PC-3 (cell line): Measurements from ENCODE around the gene SLC18B1. TPM values are rescaled to one million over a fixed set of nuclear protein-coding genes. Genes with fewer than 3 reads are reported as not detected.

Experiments used
- ATAC-seq: fragments of 200-7000 bp; cut with Tn5 transposase; 2 replicates; pipeline ENCODE4 v1.9.1; 2020; ENCODE audit warnings: mild to moderate bottlenecking, moderate library complexity
- BruUV-seq: library from RNA; stranded (reverse); fragments of 400-500 nt; replicated peaks from 2 replicates; lab custom pipeline; 2021; lab: Mats Ljungman, UMichigan
- CTCF ChIA-PET: fragments of 300-600 bp; sonication (Branson Sonifier 250); formaldehyde crosslinking; loops from one replicate; lab custom pipeline; 2022; ENCODE audit warnings: antibody characterized with exemption; lab: Charles Lee
- POLR2A ChIA-PET: fragments of 300-600 bp; sonication (Branson Sonifier 250); formaldehyde crosslinking; loops from one replicate; lab custom pipeline; 2022; ENCODE audit warnings: antibody characterized with exemption; ENCODE audit not compliant: unreplicated experiment; lab: Charles Lee
- DNase-seq: peaks from one replicate; pipeline ENCODE4 v3.0.0-alpha.2; 2015
- H2AFZ ChIP-seq: fragments of 300-600 bp; sonication (generic); 2 replicates; pipeline ENCODE4 v1.6.0; 2016; ENCODE audit warnings: antibody characterized with exemption, low read length
- H3F3A ChIP-seq: fragments of 300-600 bp; sonication (generic); one replicate; pipeline ENCODE4 v1.6.0; 2017; ENCODE audit warnings: antibody characterized with exemption, low read length, control low read depth, mild to moderate bottlenecking; ENCODE audit not compliant: unreplicated experiment
- H3K27ac ChIP-seq: fragments of 300-600 bp; sonication (generic); 2 replicates; pipeline ENCODE4 v1.5.1; 2016; ENCODE audit warnings: mild to moderate bottlenecking, low read length
- H3K27me3 ChIP-seq: fragments of 300-600 bp; sonication (generic); 2 replicates; pipeline ENCODE4 v1.6.1; 2016; ENCODE audit warnings: low read length, mixed read lengths
- H3K36me3 ChIP-seq: fragments of 300-600 bp; sonication (generic); 2 replicates; pipeline ENCODE4 v1.6.1; 2016; ENCODE audit warnings: low read depth, mixed run types, low read length, mixed read lengths
- H3K4me1 ChIP-seq: fragments of 300-600 bp; sonication (generic); 2 replicates; pipeline ENCODE4 v1.5.1; 2016; ENCODE audit warnings: low read length; ENCODE audit not compliant: insufficient read depth
- H3K4me2 ChIP-seq: fragments of 300-600 bp; sonication (generic); 2 replicates; pipeline ENCODE4 v1.6.0; 2016; ENCODE audit warnings: low read length
- H3K4me3 ChIP-seq: fragments of 300-600 bp; sonication (generic); 2 replicates; pipeline ENCODE4 v1.5.1; 2016; ENCODE audit warnings: mild to moderate bottlenecking, low read length, mixed read lengths
- H3K79me2 ChIP-seq: fragments of 300-600 bp; sonication (generic); 2 replicates; pipeline ENCODE4 v1.6.1; 2017; ENCODE audit warnings: low read length, mixed read lengths
- H3K9ac ChIP-seq: fragments of 300-600 bp; sonication (generic); 2 replicates; pipeline ENCODE4 v1.6.0; 2016; ENCODE audit warnings: mild to moderate bottlenecking, low read length
- H3K9me2 ChIP-seq: fragments of 300-600 bp; sonication (generic); replicated peaks from 2 replicates; pipeline ENCODE4 v1.6.1; 2016; ENCODE audit warnings: mixed run types, low read length, mixed read lengths
- H3K9me3 ChIP-seq: fragments of 300-600 bp; sonication (generic); 2 replicates; pipeline ENCODE4 v1.6.1; 2016; ENCODE audit warnings: low read length, mixed read lengths
- H4K20me1 ChIP-seq: fragments of 300-600 bp; sonication (generic); 2 replicates; pipeline ENCODE4 v1.6.1; 2016; ENCODE audit warnings: low read length, mixed read lengths
- CTCF ChIP-seq: fragments of 300-600 bp; sonication (generic); conservative IDR thresholded peaks from 2 replicates; pipeline ENCODE4 v1.5.1; 2017; ENCODE audit warnings: antibody characterized with exemption, low read depth, mild to moderate bottlenecking, low read length
- EZH2 ChIP-seq: fragments of 300-600 bp; sonication (generic); IDR thresholded peaks from one replicate; pipeline ENCODE4 v1.6.1; 2017; ENCODE audit warnings: antibody characterized with exemption, mild to moderate bottlenecking, low read length; ENCODE audit not compliant: unreplicated experiment
- EZH2phosphoT487 ChIP-seq: fragments of 300-600 bp; sonication (generic); IDR thresholded peaks from 2 replicates; pipeline ENCODE4 v1.6.1; 2018; ENCODE audit warnings: mild to moderate bottlenecking, antibody characterized with exemption, low read length, borderline replicate concordance
- intact Hi-C: fragments of 100-400 bp; cut with micrococcal nuclease; formaldehyde crosslinking; loops from 2 replicates; pipeline ENCODE4 v1.9.0; 2023
- total RNA-seq: library from RNA; depleted of rRNA; stranded (reverse); fragments of >200 nt; gene quantifications from 2 replicates; pipeline ENCODE4 v1.2.3, GENCODE V29; 2014; rRNA removed

Gene SLC18B1
- total RNA-seq, 1 experiment from 2014 or later, result 8.4 TPM

- intact Hi-C loops, result loop anchor here (5.0 kb wide), 1 partner anchor 62 kb away; no protein-coding TSS in a partner anchor
- Histone ChIP-seq H3K9me3 (no peaks in the 10 kb centered on the region), H3K4me1 (no peaks in the 10 kb centered on the region), H4K20me1 (no peaks in the 10 kb centered on the region), H3K36me3 (no peaks in the 10 kb centered on the region), H3K9me2 (no peaks in the 10 kb centered on the region), H3K9ac (no peak overlapping the region), H3K79me2 (no peaks in the 10 kb centered on the region), H3K27me3 (no peaks in the 10 kb centered on the region), H3K4me2 (no peak overlapping the region), H3K27ac (no peak overlapping the region), H3K4me3 (no peak overlapping the region), H2AFZ (no peak overlapping the region), H3F3A (no peaks in the 10 kb centered on the region)
- BruUV-seq, result no TSS peak
- POLR2A ChIA-PET, result no interaction called here
- no peak for ATAC-seq
- TF ChIP-seq EZH2 (no peak), EZH2phosphoT487 (no peak), CTCF (no peak)
- CTCF ChIA-PET, result no interaction called here
- DNase-seq, result no peak
Measured at GRCh38 chr6:132719736-132720448, 78.5 kb downstream of the SLC18B1 start.

Other genes starting within 250 kb of the SLC18B1 start
- not detected in 2 replicates for gene TAAR8, start 246.0 kb downstream of the SLC18B1 start, total RNA-seq
- gene TAAR6, start 228.3 kb downstream of the SLC18B1 start, total RNA-seq, result not detected in 2 replicates
- gene TAAR5, start 208.9 kb downstream of the SLC18B1 start, total RNA-seq, result not detected in 2 replicates
- gene TAAR2, start 174.4 kb downstream of the SLC18B1 start, total RNA-seq, result not detected in 2 replicates
- not detected in 2 replicates for gene TAAR1, start 139.5 kb downstream of the SLC18B1 start, total RNA-seq
- 0.04 and 0.12 TPM in 2 replicates for gene VNN1, start 84.6 kb downstream of the SLC18B1 start, total RNA-seq
- gene VNN2, start 40.7 kb downstream of the SLC18B1 start, total RNA-seq, result not detected in 2 replicates
- 770 and 1,189 TPM in 2 replicates for gene RPS12, start 15.9 kb upstream of the SLC18B1 start, total RNA-seq